HEK293 (cell line): ENCODE measurements around the gene CRTAC1.
A peak's percentile ranks its signal among the peaks of the same experiment; 100 is the strongest.

ENCODE experiments used
- CTCF ChIA-PET: fragments of 350-600 bp; formaldehyde crosslinking; extraction: SDS; loops from one replicate; lab custom pipeline; 2021; ENCODE audit warnings: antibody characterized with exemption; lab: Yijun Ruan, JAX
- POLR2A ChIA-PET: fragments of 300-600 bp; formaldehyde crosslinking; extraction: SDS; loops from one replicate; lab custom pipeline; 2020; ENCODE audit warnings: antibody characterized with exemption, inconsistent platforms; lab: Yijun Ruan, JAX
- H3K27ac ChIP-seq: fragments of 200-500 bp; sonication (Bioruptor generic); 2 replicates; pipeline ENCODE4 v1.5.1; 2014; ENCODE audit warnings: low read depth, low read length, control low read depth, inconsistent platforms; ENCODE audit errors: extremely low read depth
- H3K36me3 ChIP-seq, 2 experiments: fragments of 200-500 bp in 1 of 2; sonication (Bioruptor generic) in 1 of 2; 1 replicate in 1 of 2; 2 replicates in 1 of 2; pipeline ENCODE4 v1.5.1; 2014 to 2017; ENCODE audit warnings: inconsistent platforms in 2 of 2, low read length in 2 of 2; ENCODE audit not compliant: control insufficient read depth in 2 of 2, insufficient read depth in 1 of 2
- H3K4me1 ChIP-seq: fragments of 200-500 bp; sonication (Bioruptor generic); 2 replicates; pipeline ENCODE4 v1.5.1; 2014; ENCODE audit warnings: mild to moderate bottlenecking, low read length, inconsistent platforms; ENCODE audit not compliant: control insufficient read depth, insufficient read depth
- H3K4me3 ChIP-seq: 2 replicates; pipeline ENCODE4 v1.5.1; 2011; ENCODE audit warnings: low read depth, mild to moderate bottlenecking, control low read depth, low read length, moderate library complexity
- H3K9me3 ChIP-seq: fragments of 200-500 bp; sonication (Bioruptor generic); 2 replicates; pipeline ENCODE4 v1.5.1; 2014; ENCODE audit warnings: low read depth, low read length, inconsistent platforms; ENCODE audit not compliant: control insufficient read depth, insufficient read depth
- REPIN1 ChIP-seq: fragments of 450-650 bp; formaldehyde crosslinking; IDR thresholded peaks from 2 replicates; pipeline ENCODE4 v1.5.1; 2017; ENCODE audit warnings: missing biosample characterization, missing genetic modification characterization, low read depth
- ZFP37 ChIP-seq: fragments of 450-650 bp; formaldehyde crosslinking; IDR thresholded peaks from 2 replicates; pipeline ENCODE4 v1.5.1; 2016; ENCODE audit warnings: missing biosample characterization, missing genetic modification characterization
- ZNF366 ChIP-seq: fragments of 450-650 bp; formaldehyde crosslinking; conservative IDR thresholded peaks from 2 replicates; pipeline ENCODE4 v1.5.1; 2016; ENCODE audit warnings: missing biosample characterization, missing genetic modification characterization
- ZNF37A ChIP-seq: fragments of 450-650 bp; IDR thresholded peaks from 2 replicates; pipeline ENCODE4 v1.5.1; 2018; ENCODE audit warnings: missing biosample characterization, missing genetic modification characterization
- ZNF555 ChIP-seq: fragments of 450-650 bp; formaldehyde crosslinking; conservative IDR thresholded peaks from 2 replicates; pipeline ENCODE4 v1.5.1; 2017; ENCODE audit warnings: missing biosample characterization, mild to moderate bottlenecking, missing genetic modification characterization, inconsistent platforms
- ZNF596 ChIP-seq: fragments of 450-650 bp; IDR thresholded peaks from 2 replicates; pipeline ENCODE4 v1.5.0; 2018; ENCODE audit warnings: missing biosample characterization, mild to moderate bottlenecking, missing genetic modification characterization, moderate library complexity
- ZNF660 ChIP-seq: fragments of 450-650 bp; IDR thresholded peaks from 2 replicates; pipeline ENCODE4 v1.5.1; 2018; ENCODE audit warnings: missing biosample characterization, mild to moderate bottlenecking, missing genetic modification characterization
- ZXDB ChIP-seq: fragments of 450-650 bp; formaldehyde crosslinking; IDR thresholded peaks from 2 replicates; pipeline ENCODE4 v1.5.1; 2016; ENCODE audit warnings: missing biosample characterization, missing genetic modification characterization
- TF ChIP-seq, protein P1 (sequence below): fragments of 450-650 bp; formaldehyde crosslinking; IDR thresholded peaks from 2 replicates; pipeline ENCODE4 v1.5.1; 2016; ENCODE audit warnings: missing biosample characterization, missing genetic modification characterization, borderline replicate concordance
- TF ChIP-seq, protein P2 (sequence below): fragments of 450-650 bp; formaldehyde crosslinking; conservative IDR thresholded peaks from 2 replicates; pipeline ENCODE4 v1.5.1; 2016; ENCODE audit warnings: low read depth, missing biosample characterization, missing genetic modification characterization
- TF ChIP-seq, protein P3 (sequence below): fragments of 450-650 bp; formaldehyde crosslinking; IDR thresholded peaks from 2 replicates; pipeline ENCODE4 v1.5.1; 2016; ENCODE audit warnings: missing biosample characterization, missing genetic modification characterization, borderline replicate concordance
- TF ChIP-seq, protein P4 (sequence below): fragments of 450-650 bp; formaldehyde crosslinking; IDR thresholded peaks from 2 replicates; pipeline ENCODE4 v1.5.1; 2017; ENCODE audit warnings: missing biosample characterization, missing genetic modification characterization
- TF ChIP-seq, protein P5 (sequence below): fragments of 450-650 bp; formaldehyde crosslinking; IDR thresholded peaks from 2 replicates; pipeline ENCODE4 v1.5.1; 2016; ENCODE audit warnings: missing biosample characterization, missing genetic modification characterization
- TF ChIP-seq, protein P6 (sequence below): fragments of 450-650 bp; formaldehyde crosslinking; IDR thresholded peaks from 2 replicates; pipeline ENCODE4 v1.5.1; 2016; ENCODE audit warnings: missing biosample characterization, missing genetic modification characterization
- TF ChIP-seq, protein P7 (sequence below): fragments of 450-650 bp; IDR thresholded peaks from 2 replicates; pipeline ENCODE4 v1.5.1; 2018; ENCODE audit warnings: missing biosample characterization, mild to moderate bottlenecking, missing genetic modification characterization

The CRTAC1 gene

DNA sequence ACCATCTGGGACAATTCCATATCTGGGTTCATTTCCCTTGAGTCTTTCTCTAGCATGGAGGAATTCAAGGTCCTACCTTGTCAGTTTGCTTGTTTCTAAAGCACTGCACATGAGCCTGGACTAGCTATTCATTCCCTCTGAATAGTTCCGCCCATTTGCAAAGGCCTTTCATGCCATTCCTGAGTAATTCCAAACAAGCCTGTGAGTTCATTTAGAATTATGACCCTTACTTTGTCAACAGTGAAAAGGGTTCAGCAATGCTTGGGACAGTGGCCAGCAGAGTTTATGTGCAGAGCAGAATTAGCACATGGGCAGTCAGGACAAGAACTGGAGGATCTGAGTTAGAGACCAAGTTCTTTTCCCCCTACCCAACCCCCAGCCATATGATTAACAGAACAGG is 27.9 kb upstream of the CRTAC1 start:
- Histone ChIP-seq H3K4me3 (no peak overlapping the region), H3K4me1 (no peaks in the 10 kb centered on the region), H3K27ac (no peak overlapping the region), H3K36me3 (no peaks in the 10 kb centered on the region), H3K9me3 (no peaks in the 10 kb centered on the region)
- ChIA-PET POLR2A (no interaction called here), CTCF (interaction anchor here (1.5 to 1.8 kb wide), 2 partner anchors 13 to 17 kb away, joined by 5 to 8 read pairs; no protein-coding TSS in a partner anchor)
- TF ChIP-seq, protein P1, sequence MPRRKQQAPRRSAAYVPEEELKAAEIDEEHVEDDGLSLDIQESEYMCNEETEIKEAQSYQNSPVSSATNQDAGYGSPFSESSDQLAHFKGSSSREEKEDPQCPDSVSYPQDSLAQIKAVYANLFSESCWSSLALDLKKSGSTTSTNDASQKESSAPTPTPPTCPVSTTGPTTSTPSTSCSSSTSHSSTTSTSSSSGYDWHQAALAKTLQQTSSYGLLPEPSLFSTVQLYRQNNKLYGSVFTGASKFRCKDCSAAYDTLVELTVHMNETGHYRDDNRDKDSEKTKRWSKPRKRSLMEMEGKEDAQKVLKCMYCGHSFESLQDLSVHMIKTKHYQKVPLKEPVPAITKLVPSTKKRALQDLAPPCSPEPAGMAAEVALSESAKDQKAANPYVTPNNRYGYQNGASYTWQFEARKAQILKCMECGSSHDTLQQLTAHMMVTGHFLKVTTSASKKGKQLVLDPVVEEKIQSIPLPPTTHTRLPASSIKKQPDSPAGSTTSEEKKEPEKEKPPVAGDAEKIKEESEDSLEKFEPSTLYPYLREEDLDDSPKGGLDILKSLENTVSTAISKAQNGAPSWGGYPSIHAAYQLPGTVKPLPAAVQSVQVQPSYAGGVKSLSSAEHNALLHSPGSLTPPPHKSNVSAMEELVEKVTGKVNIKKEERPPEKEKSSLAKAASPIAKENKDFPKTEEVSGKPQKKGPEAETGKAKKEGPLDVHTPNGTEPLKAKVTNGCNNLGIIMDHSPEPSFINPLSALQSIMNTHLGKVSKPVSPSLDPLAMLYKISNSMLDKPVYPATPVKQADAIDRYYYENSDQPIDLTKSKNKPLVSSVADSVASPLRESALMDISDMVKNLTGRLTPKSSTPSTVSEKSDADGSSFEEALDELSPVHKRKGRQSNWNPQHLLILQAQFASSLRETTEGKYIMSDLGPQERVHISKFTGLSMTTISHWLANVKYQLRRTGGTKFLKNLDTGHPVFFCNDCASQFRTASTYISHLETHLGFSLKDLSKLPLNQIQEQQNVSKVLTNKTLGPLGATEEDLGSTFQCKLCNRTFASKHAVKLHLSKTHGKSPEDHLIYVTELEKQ (tag by site-specific recombination) = no peak
- TF ChIP-seq ZNF555 (tag by site-specific recombination) (no peak), ZNF596 (tag by site-specific recombination) (no peak), ZXDB (tag by site-specific recombination) (no peak), ZNF660 (tag by site-specific recombination) (no peak), ZFP37 (tag by site-specific recombination) (no peak), ZNF366 (tag by site-specific recombination) (no peak)
- TF ChIP-seq, protein P2, sequence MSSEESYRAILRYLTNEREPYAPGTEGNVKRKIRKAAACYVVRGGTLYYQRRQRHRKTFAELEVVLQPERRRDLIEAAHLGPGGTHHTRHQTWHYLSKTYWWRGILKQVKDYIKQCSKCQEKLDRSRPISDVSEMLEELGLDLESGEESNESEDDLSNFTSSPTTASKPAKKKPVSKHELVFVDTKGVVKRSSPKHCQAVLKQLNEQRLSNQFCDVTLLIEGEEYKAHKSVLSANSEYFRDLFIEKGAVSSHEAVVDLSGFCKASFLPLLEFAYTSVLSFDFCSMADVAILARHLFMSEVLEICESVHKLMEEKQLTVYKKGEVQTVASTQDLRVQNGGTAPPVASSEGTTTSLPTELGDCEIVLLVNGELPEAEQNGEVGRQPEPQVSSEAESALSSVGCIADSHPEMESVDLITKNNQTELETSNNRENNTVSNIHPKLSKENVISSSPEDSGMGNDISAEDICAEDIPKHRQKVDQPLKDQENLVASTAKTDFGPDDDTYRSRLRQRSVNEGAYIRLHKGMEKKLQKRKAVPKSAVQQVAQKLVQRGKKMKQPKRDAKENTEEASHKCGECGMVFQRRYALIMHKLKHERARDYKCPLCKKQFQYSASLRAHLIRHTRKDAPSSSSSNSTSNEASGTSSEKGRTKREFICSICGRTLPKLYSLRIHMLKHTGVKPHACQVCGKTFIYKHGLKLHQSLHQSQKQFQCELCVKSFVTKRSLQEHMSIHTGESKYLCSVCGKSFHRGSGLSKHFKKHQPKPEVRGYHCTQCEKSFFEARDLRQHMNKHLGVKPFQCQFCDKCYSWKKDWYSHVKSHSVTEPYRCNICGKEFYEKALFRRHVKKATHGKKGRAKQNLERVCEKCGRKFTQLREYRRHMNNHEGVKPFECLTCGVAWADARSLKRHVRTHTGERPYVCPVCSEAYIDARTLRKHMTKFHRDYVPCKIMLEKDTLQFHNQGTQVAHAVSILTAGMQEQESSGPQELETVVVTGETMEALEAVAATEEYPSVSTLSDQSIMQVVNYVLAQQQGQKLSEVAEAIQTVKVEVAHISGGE (tag by site-specific recombination) = no peak
- TF ChIP-seq, protein P3, sequence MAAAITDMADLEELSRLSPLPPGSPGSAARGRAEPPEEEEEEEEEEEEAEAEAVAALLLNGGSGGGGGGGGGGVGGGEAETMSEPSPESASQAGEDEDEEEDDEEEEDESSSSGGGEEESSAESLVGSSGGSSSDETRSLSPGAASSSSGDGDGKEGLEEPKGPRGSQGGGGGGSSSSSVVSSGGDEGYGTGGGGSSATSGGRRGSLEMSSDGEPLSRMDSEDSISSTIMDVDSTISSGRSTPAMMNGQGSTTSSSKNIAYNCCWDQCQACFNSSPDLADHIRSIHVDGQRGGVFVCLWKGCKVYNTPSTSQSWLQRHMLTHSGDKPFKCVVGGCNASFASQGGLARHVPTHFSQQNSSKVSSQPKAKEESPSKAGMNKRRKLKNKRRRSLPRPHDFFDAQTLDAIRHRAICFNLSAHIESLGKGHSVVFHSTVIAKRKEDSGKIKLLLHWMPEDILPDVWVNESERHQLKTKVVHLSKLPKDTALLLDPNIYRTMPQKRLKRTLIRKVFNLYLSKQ = no peak
- TF ChIP-seq, protein P4, sequence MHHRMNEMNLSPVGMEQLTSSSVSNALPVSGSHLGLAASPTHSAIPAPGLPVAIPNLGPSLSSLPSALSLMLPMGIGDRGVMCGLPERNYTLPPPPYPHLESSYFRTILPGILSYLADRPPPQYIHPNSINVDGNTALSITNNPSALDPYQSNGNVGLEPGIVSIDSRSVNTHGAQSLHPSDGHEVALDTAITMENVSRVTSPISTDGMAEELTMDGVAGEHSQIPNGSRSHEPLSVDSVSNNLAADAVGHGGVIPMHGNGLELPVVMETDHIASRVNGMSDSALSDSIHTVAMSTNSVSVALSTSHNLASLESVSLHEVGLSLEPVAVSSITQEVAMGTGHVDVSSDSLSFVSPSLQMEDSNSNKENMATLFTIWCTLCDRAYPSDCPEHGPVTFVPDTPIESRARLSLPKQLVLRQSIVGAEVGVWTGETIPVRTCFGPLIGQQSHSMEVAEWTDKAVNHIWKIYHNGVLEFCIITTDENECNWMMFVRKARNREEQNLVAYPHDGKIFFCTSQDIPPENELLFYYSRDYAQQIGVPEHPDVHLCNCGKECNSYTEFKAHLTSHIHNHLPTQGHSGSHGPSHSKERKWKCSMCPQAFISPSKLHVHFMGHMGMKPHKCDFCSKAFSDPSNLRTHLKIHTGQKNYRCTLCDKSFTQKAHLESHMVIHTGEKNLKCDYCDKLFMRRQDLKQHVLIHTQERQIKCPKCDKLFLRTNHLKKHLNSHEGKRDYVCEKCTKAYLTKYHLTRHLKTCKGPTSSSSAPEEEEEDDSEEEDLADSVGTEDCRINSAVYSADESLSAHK (tag by site-specific recombination) = no peak

DNA sequence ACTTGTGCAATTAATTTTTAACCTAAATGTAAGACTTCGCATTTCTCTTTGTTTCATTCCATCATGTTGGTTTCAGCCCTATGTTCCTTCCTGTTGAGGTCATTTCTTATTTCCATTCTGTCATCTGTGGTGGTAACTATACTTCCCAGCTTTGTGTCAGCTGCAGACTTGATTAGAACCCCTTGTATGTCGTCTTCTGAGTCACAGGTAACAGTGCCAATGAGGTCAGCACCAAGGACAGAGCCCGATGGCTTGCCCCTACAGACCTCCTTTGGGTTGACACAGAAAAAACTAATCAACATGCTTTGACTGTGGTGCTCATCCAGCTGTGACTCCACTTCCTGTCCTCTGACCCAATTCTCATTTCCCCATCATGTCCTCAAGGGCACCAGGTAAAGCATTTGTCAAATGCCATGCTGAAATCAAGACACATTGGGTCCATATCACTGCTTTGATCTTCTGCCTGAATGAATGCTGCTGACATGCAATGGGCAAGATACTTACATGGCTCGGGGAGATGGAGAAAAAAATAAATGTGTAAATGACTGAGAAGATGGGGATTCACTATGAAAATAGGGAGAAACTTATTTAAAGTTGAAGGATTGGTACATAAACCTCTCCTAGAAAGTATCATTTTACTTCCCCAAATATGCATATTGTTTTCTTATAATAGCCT is 25.6 kb upstream of the CRTAC1 start:
- no peak overlapping the region for H3K4me3 ChIP-seq
- H3K27ac ChIP-seq = no peak overlapping the region
- H3K4me1 ChIP-seq = no peaks in the 10 kb centered on the region
- ChIA-PET CTCF (interaction anchor here (0.6 to 6.3 kb wide), 6 partner anchors 13 to 115 kb away, joined by 3 to 50 read pairs (median 4); no protein-coding TSS in a partner anchor), POLR2A (no interaction called here)
- H3K36me3 ChIP-seq = no peaks in the 10 kb centered on the region
- no peaks in the 10 kb centered on the region for H3K9me3 ChIP-seq
- TF ChIP-seq, protein P5, sequence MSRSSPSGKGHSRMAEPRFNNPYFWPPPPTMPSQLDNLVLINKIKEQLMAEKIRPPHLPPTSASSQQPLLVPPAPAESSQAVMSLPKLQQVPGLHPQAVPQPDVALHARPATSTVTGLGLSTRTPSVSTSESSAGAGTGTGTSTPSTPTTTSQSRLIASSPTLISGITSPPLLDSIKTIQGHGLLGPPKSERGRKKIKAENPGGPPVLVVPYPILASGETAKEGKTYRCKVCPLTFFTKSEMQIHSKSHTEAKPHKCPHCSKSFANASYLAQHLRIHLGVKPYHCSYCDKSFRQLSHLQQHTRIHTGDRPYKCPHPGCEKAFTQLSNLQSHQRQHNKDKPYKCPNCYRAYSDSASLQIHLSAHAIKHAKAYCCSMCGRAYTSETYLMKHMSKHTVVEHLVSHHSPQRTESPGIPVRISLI (tag by site-specific recombination) = 0 out of 2 replicates have a peak, but pooled peaks have one; percentile 40
- TF ChIP-seq, protein P6, sequence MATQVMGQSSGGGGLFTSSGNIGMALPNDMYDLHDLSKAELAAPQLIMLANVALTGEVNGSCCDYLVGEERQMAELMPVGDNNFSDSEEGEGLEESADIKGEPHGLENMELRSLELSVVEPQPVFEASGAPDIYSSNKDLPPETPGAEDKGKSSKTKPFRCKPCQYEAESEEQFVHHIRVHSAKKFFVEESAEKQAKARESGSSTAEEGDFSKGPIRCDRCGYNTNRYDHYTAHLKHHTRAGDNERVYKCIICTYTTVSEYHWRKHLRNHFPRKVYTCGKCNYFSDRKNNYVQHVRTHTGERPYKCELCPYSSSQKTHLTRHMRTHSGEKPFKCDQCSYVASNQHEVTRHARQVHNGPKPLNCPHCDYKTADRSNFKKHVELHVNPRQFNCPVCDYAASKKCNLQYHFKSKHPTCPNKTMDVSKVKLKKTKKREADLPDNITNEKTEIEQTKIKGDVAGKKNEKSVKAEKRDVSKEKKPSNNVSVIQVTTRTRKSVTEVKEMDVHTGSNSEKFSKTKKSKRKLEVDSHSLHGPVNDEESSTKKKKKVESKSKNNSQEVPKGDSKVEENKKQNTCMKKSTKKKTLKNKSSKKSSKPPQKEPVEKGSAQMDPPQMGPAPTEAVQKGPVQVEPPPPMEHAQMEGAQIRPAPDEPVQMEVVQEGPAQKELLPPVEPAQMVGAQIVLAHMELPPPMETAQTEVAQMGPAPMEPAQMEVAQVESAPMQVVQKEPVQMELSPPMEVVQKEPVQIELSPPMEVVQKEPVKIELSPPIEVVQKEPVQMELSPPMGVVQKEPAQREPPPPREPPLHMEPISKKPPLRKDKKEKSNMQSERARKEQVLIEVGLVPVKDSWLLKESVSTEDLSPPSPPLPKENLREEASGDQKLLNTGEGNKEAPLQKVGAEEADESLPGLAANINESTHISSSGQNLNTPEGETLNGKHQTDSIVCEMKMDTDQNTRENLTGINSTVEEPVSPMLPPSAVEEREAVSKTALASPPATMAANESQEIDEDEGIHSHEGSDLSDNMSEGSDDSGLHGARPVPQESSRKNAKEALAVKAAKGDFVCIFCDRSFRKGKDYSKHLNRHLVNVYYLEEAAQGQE (tag by site-specific recombination) = peak; percentile 97
- no peak for TF ChIP-seq REPIN1 (tag by site-specific recombination)
- no peak for TF ChIP-seq ZNF37A (tag by site-specific recombination)
- TF ChIP-seq, protein P7, sequence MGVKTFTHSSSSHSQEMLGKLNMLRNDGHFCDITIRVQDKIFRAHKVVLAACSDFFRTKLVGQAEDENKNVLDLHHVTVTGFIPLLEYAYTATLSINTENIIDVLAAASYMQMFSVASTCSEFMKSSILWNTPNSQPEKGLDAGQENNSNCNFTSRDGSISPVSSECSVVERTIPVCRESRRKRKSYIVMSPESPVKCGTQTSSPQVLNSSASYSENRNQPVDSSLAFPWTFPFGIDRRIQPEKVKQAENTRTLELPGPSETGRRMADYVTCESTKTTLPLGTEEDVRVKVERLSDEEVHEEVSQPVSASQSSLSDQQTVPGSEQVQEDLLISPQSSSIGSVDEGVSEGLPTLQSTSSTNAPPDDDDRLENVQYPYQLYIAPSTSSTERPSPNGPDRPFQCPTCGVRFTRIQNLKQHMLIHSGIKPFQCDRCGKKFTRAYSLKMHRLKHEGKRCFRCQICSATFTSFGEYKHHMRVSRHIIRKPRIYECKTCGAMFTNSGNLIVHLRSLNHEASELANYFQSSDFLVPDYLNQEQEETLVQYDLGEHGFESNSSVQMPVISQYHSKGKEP (tag by site-specific recombination) = no peak
